Activated CD4-positive, alpha-beta T cell treated with anti-CD3 and anti-CD28 coated beads, Interleukin-2, amount 50 U/mL, for 24 hours (primary cell): Measurements from ENCODE around the gene POLR3B.
"Not testable (repeated sequence)": the region's sequence is repeated elsewhere in the genome, so short reads cannot be mapped to it uniquely, and the experiment has no call there.

Source experiments
- DNase-seq, 2 donors: peaks; one replicate each; pipeline ENCODE4 v3.0.0-alpha.2; 2020; ENCODE audit warnings: low read depth in 1 of 2, low spot score in 1 of 2

The POLR3B gene

DNA sequence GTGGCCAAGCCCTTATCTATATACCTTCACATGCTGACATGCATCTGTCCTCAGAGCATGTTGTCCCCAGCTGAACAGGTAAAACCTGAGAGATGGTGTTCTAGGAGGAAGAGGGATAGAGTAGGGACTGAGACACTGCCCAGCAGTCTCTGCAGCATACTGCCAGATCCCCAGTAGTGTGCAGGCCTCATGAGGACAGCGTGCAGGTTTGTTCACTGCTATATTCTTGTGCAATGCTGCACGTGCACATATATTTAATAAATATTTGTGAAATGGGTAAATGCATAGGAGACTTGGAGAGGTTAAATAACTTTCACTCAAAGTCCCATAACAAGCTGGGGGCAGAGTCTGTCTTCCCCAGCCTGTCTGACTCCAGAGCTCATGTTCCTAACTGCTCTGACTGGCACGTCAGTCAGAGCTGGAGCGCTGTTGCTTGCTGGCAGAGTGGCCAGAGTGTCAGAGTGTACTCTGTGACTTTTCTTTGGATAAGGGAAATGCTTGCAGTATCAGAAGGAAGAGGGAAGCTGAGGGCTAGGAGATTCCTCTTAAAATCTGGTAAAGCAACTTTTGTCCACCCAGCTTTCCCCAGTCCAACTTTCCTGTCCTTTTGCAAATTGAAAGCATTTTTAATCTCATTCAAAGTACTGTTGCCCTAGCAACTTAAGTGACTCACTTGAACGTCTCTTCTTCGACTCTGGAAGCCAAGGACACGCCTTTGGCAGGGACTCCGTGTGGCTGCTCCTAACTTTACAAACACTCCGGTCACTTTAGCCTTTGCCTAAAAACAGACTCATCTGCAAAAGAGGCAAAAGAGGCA lies 14.9 kb upstream of the POLR3B start:
- no peak for DNase-seq

DNA sequence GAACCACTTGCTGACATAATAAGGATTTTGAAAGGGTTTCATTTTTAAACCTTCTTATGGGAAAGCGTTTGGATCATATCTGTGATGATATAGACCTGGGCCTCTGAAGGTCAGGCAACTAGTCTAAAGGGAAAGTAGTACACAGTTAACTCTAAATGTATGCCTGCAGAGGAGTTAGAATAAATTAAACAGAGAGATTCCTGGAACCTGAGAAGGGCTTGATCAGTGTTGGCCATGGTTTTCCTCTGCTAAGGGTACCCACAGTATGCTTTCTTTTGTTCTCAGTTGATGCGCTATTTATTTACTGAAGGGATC lies 14.4 kb upstream of the POLR3B start:
- no peak for DNase-seq

DNA sequence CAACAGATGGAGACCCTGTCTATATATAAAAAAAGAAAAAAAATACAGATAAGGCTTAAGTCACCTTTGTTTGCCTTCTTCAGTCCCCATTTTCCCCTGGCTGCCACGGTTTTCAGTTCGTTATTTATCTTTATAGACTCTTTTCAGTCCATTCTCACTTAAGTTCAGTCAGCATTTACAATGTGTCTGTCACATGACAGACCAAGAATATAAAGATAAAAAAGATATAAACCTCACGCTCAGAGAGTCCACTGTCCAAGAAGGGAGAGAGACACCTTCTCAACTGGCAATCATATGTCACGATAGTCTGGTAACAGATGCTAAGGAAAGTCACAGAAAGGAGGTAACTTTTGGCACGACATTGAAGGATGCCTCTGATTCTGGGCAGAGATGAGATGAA lies 13.4 kb upstream of the POLR3B start:
- no peak for DNase-seq

DNA sequence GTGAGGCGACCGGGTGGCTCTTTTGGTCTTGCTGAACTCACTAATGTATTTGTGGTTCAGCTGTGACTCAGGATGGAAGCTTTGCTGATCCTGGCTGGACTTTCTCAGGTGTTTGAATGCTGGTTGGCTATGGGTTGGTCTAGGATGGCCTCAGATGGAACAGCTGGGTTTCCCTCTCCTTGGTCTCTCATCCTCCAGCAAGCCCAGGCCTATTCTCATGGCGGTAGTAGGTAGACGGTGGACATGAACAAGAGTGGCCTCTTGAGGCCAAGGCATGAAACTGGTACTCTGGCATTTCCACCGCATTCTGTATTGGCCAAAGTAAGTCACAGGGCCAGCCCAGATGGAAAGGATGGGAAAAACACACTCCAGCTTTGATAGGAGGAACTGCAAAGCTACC lies 11.8 kb upstream of the POLR3B start:
- DNase-seq = no peak

DNA sequence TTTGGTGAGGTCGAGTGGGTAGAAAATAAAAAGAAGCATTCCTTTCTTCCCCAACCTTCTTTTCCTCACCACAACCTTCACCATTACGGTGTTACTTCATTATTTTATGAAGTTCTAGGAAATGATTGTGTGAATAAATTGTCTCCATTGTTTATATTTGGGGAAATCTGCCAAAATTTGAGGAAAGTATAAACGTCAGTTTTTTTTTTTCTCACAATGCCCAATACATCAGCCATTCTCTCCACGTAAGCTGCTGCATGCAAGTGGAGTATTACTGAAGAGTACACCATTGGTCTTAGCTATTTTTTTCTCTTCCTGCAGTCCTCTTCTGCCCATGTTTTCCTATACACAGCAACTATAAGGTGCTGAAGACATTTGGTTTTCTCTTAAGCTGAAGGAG lies 9.1 kb upstream of the POLR3B start:
- DNase-seq = no peak

DNA sequence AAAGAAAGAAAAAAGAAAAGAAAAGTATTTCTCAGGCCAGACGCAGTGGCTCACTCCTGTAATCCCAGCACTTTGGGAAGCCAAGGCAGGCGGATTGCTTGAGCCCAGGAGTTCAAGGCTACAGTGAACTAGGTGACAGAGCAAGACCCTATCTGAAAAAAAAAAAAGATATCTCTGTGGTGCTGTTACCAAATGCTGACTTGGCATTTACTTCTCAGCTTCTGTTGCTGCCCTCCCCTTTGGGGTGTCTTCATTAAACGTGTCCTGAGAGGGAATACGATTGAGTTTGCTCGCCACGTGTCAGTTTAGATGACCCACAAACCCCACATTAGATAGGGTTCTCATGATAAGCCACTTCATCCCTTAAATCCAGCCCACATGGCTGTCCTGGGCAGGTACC lies 4.4 kb upstream of the POLR3B start:
- DNase-seq = no peak

DNA sequence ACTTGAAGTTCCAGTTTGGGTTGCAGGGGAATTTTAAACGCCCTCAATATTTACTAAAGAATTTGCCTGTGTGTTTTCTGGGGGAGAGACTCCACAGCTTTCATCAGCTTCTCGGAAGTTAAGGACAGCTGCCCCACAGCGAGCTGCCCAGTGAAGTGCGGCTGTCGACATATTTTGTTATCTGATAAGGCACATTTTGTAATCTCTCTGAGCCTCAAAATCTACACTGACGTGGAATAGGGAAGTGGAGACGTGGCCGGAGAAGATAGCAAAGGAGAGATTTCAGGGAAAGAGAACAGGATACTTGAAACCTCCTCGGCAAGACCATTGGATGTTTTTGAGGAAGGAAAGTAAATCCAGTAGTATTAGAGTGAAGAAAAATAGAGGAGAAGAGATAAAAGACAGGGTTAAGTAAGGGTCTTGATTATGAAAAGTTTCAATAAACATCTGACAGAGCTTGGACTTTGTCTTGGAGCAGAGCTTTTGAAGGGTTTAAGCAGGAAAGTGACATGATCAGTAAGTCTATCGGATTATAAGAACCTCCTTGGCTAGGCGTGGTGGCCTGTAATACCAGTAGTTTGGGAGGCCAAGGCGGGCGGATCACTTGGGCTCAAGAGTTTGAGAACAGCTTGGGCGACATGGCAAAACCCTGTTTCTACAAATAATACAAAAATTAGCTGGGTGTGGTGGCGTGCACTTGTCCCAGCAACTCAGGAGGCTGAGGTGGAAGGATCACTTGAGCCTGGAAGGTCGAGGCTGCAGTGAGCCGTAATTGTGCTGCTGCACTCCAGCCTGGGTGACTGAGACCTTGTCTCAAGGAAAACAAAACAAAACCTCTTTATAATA lies 1.1 kb downstream of the POLR3B start:
- DNase-seq = no peak

DNA sequence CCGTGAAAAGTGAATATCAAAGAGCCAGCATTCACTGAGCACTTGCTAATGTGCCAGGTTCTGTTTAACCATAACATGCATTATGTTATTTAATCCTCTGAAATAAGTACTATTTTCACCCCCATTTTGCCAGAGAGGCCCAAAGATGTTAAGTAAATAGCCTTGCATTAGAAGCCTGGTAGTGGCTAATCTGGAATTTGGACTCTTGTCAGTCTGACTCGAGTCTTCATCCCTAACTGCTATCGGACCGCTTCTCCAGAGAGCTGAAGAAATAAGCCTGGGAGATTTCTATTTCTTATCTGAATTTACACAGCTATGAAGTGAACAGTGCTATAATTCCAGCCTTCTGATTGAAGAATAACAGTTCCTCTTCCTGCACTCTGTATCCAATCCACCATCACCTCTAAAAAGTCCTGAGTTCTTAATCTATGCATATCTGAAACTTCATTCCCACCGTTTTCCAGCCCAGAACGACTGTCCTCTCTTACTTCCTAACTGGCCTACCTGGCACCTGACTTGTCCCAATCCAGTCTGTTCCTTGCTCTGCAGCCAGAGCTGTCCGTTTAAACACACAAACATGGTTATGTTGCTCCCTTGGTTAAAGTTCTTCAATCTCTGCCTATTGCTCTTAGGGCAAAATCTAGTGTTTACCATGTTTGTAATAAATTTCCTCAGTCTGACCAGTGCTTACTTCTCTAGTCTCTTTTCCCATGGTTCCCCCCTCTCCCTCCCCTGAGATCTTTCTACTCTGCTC lies 2.3 kb downstream of the POLR3B start:
- no peak for DNase-seq

DNA sequence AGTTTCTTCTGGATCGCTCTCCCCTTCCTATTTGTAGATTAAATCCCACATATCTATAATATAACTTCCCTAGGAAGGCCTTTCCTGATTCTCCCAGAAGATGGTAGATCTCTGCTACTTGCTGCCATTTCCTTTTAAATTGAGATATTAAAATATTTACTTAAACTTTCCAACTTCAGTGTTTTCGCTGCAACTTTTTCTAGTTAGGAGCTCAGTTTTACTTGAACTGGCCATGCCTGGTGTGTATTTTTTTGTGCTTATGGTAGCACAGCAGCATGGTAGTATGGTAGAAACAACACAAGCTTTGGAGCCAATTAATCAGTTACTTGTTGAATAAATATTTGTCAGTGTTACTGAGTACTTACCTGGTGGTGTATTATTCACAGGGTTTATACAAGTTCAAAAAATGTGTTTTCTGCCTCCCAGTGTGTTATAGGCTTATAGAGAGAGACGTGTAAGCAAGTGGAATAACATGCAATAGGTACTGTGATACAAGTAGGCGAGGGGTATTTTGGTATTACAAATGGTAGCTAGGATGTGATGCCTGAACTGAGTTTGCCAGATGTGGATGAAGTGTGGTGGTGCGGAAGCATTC lies 2.9 kb downstream of the POLR3B start:
- DNase-seq = no peak

DNA sequence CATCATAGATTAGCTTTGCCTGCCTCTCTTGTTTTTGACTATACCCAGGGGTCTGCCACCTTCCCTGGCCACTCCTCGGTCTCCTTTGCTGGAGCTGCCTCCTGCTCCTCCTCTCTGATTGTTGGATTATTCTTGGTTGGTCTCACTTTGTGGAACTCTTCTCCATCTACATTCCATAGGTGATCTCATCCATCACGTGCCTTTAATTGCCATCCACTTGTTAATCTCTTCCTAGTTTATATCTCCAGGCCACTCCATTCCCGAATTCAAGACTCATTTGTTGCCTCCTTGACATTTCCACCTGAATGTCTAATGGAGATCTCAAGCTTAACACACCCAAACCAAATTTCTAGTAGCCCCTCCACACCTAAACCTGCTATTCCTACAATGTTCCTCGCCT lies 5.4 kb downstream of the POLR3B start:
- DNase-seq = no peak

DNA sequence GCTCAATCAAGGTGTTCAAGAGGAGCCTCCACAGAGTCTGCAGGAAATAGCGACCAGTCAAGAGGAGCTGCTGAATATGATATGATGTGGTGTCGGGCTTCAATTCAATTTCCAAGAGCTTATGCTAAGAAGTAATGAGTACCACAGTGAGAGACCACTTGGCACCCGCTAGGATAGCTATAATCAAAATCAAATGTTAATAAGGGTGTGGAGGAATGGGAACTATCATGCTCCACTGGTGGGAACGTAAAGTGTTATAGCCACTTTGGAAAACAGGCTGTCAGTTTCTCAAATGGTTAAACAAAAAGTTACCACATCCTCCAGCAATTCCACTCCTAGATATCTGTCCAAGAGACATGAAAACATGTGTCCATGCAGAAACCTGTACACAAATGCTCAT lies 6.7 kb downstream of the POLR3B start:
- no peak for DNase-seq

DNA sequence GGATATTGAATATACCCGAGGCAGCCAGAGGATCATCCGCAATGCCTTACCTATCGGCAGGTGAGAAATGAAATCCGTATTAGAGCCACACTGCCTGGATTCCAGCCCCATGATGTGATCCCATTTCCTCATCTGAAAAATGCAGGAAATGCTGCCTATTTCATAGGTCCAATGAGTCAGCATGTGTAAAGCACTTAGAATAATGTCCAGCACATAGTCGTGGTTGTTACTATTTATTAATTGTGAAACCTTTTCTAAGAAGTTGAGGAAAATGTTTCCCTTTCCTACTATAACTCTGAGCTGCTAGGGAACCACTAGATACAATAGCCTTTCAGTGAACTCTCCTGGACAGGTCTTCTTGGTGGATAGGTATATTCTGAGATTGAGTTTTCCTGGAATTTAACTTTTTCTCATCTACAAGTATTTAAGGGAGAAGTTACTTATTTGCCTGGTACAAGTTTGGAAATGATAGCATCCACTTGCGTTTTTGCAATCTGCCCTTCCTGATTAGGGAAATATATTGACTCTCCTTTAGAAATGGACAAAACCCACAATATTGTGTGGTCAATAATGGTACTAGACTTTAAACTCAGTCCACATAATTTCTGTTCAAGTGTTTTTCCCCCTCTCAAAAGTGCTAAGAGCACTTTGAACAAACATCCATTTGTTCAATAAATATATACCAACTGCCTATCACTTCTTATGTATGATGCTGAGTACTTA lies 12.2 kb downstream of the POLR3B start:
- DNase-seq = no peak

DNA sequence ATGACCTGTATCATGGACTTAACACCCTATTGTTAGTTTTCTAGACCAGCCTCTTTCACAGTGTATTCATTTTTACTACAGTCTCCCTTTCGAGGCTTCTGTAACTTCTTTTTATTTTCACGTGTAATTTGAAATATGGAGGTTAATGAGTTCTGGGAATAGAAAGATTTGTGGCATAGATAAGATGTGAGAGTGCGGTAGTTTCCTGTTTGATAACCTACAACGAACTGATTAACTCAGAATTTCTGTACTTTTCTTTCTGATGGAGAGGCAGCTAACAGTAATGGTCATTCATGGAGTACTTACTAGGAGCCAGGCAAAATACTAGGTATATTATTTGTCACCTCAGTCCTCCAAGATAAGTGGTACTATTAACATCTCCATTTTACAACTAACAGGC lies 21.2 kb downstream of the POLR3B start:
- DNase-seq = no peak

DNA sequence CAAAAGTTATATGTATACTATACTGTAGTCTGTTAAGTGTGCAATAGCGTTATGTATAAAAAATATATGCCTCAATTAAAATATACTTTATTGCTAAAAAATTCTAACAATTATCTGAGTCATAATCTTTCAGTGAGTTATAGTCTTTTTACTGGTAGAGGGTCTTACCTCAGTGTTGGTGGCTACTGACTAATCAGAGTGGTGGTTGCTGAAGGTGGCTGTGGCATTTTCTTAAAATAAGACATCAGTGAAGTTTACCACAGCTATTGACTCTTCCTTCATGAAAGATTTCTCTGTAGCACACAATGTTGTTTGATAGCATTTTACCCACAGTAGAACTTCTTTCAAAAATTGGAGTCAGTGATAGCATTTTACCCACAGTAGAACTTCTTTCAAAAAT lies 23.4 kb downstream of the POLR3B start:
- DNase-seq = no peak

DNA sequence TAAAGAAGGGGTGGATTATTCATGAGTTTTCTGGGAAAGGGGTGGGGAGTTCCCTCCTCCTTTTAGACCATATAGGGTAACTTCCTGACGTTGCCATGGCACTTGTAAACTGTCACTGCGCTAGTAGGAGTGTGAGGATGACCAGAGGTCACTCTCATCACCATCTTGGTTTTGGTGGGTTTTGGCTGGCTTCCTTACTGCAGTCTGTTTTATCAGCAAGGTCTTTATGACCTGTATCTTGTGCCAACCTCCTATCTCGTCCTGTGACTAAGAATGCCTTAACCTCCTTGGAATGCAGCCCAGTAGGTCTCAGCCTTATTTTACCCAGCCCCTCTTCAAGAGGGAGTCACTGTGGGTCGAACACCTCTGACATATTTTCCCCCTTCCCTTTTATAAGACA lies 24.3 kb downstream of the POLR3B start:
- not testable (repeated sequence) for DNase-seq

DNA sequence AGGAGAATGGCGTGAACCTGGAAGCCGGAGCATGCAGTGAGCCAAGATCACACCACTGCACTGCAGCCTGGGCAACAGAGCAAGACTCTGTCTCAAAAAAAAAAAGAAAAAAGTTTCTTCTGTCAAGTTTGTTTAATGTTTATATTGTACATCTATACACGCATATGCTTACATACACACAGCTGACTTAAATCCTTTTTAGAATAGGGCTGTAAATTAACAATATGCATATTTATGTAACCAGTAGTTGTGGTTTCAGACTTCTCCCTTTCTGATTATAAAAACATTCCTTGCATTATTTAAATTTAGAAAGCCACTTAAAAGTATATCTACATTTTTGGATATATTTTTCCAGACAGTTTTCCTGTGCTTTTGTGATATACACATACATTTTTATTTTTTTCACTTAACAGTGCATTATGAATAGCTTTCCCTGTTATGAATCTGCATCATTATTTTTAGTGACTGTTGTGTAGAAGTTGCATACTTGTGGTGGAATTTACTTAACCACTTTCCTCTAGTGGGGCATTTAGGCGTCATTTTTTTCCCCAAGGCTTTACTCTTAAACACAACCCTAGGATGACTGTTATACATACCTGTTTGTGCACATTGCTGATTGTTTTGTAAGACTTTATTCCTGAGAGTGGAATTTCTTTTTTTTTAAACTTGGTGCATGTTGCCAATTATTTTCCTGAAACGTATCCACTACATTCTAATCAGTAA lies 29.4 kb downstream of the POLR3B start:
- no peak for DNase-seq

DNA sequence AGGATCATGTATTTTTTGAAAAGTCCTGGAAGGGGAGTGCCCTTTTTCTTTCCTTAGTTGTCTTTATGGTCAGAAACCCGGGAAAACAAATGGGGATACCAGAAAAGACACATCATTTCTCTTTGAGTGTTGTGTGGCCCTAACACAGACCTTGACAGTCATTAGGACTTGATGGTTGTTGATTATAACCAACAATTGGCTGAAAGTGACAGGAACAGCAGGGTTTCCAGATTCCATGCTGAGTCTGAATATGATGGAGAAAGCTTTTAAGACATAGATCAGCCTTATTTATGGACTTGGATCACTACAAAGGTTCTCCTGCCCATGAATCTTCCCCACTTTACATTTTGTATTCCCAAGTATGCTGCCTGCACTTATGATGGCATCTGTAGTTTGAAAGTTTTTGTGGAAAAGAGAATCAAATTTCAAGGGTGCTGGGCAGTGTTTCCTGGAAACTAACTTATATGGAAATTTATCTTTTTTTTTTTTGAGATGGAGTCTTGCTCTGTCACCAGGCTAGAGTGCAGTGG lies 30.4 kb downstream of the POLR3B start:
- DNase-seq = no peak

DNA sequence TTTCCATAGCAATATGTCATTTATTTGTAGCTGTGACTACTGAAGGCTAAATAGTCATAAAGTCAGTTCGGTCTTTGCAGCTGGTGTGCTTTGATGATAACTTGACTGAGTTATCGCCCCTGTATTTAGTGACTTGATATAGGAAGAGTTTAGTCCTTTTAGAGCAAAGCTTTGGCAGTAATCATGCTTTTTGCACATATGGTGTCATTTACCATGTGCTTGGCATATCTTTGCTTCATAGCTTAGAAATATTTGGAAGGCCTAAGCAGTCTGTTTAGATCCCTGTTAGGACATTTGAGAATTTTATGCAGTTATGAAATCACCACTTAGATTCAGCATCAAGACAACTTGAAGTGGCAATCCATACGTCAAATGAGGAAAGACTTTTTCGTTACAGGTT lies 31.6 kb downstream of the POLR3B start:
- DNase-seq = no peak

DNA sequence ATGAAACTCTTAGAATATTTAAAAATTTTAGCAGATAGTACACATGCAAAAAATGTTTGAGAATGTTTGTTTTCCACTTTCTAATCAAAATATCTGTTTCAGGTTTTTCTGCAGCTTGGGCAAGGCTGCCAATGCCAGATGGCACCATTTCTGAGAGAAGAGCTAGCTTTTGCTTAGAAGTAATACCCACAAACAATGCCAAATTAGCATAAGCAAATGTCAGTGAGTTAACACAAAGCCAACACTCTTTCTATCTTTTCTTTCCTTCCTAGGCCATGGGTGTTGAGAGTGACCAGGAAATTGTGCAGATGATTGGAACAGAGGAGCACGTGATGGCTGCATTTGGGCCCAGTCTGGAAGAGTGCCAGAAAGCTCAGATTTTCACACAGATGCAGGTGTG lies 35.2 kb downstream of the POLR3B start:
- no peak for DNase-seq

DNA sequence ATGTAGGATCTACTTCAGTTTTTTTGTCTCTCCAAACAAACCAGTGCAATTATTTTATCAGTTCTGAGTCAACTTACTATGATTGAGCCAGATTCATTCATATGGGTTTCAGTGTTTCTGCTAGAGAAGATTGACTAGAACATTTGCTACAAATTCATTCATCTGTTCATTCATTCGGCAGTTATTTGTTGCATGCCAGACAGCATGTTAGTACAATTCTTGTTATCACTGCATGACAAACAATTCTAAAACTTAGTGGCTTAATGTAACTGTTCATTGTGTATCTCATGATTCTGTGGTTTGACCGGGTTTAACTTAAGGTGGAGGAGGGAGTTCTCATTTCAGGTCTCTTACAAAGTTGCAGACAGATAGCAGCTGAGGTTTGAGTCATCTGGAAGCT lies 52.3 kb downstream of the POLR3B start:
- DNase-seq = no peak
